Retinal pigment epithelial cell (primary cell): ENCODE results near the gene CCDC154.

ENCODE experiments used
- DNase-seq: peaks from one replicate; pipeline ENCODE4 v3.0.0-alpha.2; 2010; ENCODE audit warnings: low read depth
- H3K4me3 ChIP-seq: 2 replicates; pipeline ENCODE4 v1.5.1; 2011; ENCODE audit warnings: mild to moderate bottlenecking, low read length, control low read depth, moderate library complexity
- TF ChIP-seq, protein P1 (sequence below): conservative IDR thresholded peaks from 2 replicates; pipeline ENCODE4 v1.5.1; 2011; ENCODE audit warnings: low read depth, low read length, control low read depth, inconsistent platforms

Gene CCDC154

DNA sequence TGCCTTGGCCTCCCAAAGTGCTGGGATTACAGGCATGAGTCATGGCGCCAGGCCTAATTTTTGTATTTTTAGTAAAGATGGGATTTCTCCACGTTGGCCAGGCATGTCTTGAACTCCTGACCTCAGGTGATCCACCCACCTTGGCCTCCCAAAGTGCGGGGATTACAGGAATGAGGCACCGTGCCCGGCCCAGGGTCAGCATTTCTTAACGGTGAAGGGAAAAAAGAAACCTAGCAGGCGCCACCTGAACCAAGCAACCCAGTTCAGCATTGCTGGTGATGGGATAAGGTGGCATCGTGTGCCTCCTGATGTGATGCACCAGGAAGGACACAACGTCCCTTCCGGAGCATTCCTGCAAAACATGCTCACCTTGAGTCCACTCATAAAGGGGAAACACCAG, 32.7 kb upstream of the CCDC154 start:
- TF ChIP-seq, protein P1, sequence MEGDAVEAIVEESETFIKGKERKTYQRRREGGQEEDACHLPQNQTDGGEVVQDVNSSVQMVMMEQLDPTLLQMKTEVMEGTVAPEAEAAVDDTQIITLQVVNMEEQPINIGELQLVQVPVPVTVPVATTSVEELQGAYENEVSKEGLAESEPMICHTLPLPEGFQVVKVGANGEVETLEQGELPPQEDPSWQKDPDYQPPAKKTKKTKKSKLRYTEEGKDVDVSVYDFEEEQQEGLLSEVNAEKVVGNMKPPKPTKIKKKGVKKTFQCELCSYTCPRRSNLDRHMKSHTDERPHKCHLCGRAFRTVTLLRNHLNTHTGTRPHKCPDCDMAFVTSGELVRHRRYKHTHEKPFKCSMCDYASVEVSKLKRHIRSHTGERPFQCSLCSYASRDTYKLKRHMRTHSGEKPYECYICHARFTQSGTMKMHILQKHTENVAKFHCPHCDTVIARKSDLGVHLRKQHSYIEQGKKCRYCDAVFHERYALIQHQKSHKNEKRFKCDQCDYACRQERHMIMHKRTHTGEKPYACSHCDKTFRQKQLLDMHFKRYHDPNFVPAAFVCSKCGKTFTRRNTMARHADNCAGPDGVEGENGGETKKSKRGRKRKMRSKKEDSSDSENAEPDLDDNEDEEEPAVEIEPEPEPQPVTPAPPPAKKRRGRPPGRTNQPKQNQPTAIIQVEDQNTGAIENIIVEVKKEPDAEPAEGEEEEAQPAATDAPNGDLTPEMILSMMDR = no peak
- DNase-seq = no peak
- H3K4me3 ChIP-seq = no peak overlapping the region

DNA sequence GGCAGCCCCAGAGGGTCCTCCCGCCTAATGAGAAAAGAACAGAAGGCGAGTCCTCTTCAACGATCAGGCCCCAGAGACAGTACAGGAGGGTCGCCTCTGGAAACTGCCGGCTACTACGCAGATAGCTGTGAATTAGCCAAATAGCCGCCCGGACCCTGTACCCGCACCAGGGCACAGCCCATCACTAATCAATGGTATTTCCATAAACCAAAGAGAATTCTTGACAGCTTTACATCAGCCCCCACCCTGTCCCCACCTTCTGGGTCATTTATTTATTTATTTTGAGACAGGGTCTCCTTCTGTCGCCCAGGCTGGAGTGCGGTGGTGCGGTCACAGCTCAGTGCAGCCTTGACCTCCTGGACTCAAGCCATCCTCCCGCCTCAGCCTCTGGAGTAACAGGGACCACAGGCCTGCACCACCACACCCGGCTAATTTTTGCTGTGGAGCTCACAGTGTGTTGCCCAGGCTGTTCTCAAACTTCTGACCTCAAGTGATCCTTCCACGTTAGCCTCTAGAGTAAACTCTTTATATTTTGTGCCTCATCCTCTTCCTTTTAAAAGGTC, 31.3 kb upstream of the CCDC154 start:
- peak overlapping the region; percentile 43 for H3K4me3 ChIP-seq
- TF ChIP-seq, protein P1 = no peak
- no peak for DNase-seq

DNA sequence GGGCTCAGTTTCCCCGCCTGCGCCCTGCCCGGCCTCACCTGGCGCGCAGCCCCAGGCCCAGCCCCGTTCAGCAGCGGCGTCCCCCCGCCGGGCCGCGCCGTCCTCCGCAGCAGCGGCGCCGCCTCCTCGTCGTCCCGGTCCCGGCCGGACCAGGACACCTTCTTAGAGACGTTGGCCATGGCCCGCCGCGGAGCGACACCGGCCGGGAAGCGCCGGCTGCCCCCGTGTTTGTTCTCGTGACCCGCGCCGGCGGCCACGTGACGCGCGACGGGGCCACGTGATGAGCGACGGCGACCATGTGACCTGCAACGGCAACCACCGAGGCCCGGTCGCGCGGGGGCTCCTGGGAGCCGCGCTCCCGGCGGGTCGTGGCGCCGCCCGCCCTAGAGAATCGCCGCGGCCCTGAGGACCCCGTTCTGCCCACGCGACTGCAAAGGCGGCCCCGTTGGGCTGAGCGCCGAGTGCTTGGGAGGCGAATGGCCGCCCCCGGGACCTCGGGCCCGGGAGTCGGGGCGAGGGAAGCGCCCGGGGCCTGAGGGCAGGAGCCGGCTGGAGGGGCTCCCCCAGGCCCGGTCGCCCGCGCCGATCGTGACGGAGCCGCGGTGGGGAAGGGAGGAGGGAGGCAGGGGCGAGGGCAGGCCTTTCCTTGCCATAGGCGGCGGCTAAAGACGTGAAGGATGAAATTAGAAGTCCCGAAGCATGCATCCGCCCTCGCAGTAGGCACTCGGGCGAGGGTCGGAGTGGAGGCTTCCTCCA, 30.6 kb upstream of the CCDC154 start, which contains the start of gene CLCN7:
TSS of gene CLCN7 (minus strand) at position 233 of the 756 bp plus-strand sequence. CDS start at position 179, 54 bp downstream.
- TF ChIP-seq, protein P1 = no peak
- DNase-seq = peak; percentile 47
- peak within 1 kb of the TSS; percentile 77 for H3K4me3 ChIP-seq

DNA sequence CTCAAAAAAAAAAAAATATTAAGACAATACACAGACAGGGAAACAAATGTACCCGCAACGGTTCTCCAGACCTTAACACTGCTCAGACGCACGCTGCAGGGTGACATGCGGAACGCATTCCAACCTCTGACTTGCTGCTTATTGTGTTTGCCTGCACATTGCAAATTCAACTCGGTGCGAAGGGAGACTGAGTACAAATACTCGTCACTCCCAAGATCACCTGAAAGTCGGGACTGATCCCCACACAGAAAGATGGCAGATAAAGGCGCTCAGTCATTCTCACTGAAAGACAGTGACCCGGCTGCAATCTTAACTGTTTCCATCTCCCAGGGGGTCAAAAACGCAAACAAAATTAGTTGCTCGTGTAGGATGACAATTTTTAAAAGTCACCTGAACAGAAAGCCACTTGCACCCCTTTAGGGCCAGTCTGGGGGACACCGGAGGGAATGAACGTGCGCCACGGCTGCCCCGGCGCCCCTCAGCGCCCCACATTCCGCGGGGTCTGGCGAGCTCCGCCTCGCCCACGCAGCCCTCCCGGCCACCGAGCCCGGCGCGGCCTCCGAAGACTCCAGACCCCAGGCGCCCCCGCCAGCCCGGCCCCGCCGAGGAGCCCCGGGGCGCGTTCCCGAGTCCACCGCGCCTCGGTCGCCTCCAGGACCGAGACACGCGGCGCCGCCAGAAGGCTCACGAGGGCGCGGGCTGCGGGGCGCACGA, 29.9 kb upstream of the CCDC154 start:
- TF ChIP-seq, protein P1 = no peak
- no peak for DNase-seq
- H3K4me3 ChIP-seq = peak overlapping the region; percentile 77

DNA sequence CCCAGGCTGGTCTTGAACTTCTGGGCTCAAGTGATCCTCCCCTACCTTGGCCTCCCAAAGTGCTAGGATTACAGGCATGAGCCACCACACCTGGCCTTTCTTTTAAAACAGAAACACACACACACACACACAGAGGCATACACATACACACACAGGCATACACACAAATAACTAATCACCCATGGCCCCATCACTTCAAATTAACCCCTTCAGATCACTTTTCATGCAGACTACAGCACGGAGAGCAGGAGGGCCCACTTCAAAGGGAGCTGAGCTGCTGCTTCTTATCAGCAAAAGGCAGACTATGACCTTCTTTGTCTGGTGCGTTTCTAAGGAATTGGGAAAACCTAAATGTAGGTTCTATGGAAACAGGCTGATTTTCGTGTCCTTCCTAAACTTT, 28.6 kb upstream of the CCDC154 start:
- no peak overlapping the region for H3K4me3 ChIP-seq
- DNase-seq = no peak

DNA sequence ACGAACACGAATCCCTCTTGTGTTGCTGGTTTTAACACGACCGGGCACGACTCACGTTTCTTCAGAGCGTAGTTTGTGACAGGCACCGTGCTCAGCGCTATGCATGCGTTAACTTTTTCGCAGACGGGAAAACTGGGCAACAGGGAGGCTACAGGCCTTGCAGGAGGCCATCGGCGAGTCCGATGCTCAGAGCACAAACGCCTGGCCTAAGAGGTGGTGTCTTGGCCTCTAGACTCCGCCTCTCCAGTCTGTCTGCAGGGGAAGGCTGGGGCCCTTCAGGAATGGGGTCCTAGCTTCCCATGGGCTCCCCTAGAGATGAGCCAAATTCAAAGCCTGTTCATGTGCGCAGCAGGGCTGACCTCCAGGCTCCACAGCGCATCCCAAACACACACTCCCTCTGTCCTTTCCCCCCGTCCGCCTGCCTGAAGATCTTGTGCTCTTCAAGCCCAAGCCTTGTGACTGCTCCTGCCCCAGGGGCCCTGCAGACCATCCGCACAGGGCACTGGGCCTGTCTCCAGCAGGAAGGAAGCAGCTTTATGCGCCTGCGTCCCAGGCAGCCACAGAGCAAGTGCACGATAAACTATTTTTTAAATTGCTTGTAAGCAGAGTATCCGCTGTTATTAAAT, 27.3 kb upstream of the CCDC154 start:
- no peak for DNase-seq
- no peak overlapping the region for H3K4me3 ChIP-seq
- TF ChIP-seq, protein P1 = no peak

More for the DNA sequence above, 28.6 kb upstream of the CCDC154 start:
- TF ChIP-seq, protein P1 = no peak
